Stimulated activated CD4-positive, alpha-beta T cell treated with anti-CD3 and anti-CD28 coated beads, TNF-alpha, amount 100 ng/mL, for 48 hours (primary cell): Measurements from ENCODE around the gene GBX2.
"Not testable (repeated sequence)": the region's sequence is repeated elsewhere in the genome, so short reads cannot be mapped to it uniquely, and the experiment has no call there.

Experiments
- DNase-seq, 3 donors: peaks; one replicate each; pipeline ENCODE4 v3.0.0-alpha.2; 2020; ENCODE audit warnings: low read depth in 3 of 3

The GBX2 gene

DNA sequence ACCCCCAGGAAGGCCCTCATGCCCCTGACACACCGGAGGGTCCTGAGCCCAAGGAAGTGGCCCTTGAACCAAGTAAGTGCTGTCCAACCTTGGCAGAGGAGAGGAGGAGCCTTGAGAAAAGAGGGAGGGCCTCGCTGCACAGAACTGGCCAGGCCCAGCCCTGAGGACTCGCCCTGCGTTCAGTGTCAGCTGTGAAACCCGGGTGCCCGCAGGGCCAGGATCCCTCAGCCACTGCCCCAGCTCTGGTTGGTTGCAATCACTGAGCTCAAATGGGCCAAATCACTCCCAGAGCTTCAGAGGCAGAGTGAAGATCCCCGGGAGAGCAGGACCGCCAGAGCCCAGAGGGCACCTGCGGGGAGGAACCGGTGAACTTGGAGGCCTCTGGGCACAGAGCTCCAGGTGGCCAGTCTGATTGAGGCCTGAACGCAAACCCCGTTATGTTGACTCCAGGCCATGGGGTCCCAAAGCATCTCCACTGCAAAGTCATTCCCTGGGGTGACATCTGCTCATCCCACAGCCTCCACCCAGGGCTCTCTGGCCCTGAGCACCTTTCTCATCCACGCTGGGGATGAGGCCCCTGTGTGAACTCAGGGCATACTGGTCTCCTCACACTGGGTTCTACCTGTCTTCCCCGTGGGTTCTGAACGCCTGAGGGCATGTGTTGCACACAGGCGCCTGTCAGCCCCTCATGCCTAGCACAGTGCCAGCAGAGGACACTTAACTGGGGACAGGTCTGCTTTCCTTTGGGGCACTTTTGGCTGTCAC is 11.9 kb downstream of the GBX2 start:
- no peak for DNase-seq

DNA sequence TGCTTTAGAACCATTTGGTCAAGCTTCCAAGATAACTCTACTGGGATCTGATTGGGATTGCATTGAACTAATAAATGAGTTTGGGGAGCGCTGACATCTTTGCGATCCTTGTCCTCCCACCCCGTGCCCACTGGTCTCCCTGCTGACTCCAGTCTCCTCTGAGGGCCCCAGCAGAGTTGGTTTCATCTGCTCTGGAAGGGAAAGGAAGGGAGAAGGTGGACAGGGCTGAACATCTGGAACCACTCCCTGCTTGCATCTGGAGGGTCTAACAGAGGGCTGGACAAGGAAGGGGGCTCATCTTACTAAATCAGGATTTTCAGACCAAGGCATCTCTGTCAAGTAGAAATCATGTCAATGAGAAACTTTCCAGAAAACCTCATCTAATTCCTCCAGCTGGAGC is 12.8 kb downstream of the GBX2 start:
- DNase-seq, result no peak

DNA sequence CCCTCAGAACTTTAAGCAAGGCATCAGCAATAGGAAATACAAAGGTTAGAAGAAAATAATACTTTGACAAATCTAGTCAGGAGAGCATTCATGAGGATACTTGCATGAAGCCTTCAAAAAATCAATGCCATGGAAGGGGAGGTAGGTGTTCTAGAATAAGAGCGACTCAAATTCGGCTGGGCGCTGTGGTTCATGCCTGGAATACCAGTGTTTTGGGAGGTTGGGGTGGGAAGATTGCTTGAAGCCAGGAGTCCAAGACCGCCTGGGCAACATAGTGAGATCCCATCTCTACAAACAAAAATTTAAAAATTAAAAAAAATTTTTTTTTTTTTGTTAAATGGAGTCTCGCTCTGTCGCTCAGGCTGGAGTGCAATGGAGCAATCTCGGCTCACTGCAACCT is 21.8 kb downstream of the GBX2 start:
- no peak for DNase-seq

DNA sequence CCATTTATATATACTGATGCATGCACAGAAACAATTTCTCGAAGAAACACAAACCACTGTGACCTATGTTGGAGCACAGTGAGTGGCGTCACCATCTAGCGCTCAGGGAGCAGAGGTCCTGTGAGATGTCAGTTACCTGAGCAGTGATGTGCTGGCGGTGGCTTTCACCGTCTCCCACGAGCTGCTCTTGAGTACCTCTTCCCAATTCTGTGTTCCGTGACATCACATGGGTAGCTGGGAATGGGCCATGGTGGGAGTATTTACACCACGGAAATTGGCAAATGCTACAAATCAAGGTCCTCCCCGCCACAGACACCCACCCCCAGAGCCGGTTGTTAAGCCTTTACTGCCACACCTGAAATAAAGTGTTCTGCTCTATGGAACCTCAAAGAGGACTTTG is 24.4 kb downstream of the GBX2 start:
- no peak for DNase-seq

DNA sequence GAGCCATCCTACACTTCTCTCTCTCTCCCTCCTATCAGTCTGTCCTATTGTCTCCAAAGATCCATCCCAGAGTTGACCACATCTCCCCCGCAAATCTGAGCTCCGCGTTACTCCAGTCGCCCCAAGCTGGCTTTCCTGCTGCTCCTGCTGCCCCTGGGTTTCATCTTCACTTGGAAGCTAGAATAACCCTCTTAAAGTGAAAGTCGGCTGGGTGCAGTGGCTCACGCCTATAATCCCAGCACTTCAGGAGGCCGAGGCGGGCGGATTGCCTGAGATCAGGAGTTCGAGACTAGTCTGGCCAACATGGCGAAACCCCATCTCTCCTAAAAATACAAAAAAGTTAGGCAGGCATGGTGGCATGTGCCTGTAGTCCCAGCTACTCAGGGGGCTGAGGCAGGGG is 26.6 kb downstream of the GBX2 start:
- DNase-seq, result not testable (repeated sequence)

DNA sequence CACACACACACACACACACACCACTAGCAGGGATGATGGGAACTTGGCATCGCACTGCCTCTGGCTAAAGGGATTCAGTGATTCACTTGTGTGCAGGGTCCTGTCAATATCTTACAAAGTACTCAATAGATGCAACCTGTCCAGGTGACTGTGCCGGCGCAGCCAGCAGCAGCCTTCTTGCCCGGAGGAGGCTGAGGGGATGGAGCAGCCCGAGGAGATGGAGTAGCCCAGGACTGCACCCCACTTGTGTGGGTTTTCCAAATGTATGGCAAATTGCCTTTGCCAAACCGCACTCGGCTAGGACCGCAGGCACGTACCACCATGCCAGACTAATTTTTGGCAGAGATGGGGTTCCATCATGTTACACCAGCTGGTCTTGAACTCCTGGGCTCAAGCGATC is 31.1 kb downstream of the GBX2 start:
- DNase-seq, result no peak

DNA sequence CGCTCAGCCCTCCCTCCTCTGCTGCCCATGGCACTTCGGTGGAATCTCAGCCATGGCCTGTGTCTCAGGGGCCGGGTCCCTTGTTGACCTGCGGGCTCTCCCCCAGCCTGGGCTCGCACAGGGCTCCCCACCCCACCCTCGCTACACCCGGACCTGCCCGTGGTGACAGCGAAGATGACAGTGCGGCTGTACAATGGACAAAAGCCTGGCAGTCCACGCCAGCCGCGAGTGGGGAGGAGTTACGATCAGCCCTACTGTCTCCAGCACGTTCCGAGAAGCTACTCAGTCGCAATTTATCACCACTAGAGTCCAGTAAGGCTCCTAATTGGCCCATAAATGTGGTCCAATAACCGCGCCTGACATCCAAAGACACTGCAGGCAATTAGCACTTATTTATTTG is 31.6 kb downstream of the GBX2 start:
- DNase-seq, result no peak

DNA sequence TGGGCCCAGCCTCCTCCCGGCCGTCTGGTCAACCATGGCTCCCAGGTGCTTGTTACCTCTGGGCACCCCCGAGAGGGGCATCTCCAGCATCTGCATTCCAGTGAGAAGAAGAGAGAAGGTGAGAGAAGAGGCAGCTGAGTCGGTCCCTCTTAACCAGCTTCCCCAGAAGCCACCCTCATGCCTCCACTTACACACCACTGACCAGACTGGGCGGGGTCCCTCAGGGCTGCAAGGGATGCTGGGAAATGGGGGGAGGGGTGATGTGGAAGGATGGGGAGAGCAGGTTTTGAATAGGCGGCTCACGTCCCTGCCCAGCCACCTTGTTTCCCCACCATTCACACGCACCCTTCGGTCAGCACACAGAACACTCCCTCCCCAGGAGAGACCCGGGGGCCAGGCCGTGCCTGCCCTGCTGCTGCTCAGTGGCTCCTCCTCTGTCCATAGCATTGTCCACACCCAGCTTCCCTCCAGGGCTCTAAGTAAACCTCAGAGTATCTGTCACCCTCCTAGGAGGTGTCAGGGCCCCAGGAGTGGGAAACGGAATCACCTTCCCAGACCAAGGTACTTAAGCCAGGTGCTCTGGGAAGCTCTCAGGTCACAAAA is 34.7 kb downstream of the GBX2 start:
- DNase-seq, result no peak

DNA sequence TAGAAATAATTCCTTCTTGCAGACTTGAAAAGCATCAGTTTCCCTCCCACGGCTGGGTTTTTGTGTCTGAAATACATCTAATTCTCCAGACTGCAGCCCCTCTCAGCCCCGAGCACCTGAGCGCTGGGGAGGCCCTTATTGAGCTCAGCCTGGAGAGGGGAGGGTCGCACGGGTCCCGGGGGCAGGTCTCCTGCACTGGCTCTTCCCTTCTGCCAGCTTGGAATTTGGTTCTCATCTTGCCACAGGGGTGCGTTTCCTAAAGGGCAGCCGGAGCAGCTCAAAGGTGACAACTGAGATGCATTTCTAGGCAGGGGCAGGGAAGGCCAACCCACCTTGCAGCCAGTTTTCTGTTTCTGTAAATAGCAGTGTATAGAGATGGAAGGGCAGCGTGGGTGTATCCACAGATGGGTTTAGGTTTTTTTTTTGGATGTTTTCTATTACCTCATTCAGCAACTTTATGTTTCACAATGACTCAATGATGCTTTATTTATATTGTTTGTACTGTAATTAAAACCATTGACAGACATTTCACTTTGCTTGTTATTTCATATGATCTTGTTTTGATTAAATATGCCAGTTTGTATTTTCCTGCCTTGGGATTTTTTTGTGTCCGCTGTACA is 37.0 kb downstream of the GBX2 start:
- no peak for DNase-seq

DNA sequence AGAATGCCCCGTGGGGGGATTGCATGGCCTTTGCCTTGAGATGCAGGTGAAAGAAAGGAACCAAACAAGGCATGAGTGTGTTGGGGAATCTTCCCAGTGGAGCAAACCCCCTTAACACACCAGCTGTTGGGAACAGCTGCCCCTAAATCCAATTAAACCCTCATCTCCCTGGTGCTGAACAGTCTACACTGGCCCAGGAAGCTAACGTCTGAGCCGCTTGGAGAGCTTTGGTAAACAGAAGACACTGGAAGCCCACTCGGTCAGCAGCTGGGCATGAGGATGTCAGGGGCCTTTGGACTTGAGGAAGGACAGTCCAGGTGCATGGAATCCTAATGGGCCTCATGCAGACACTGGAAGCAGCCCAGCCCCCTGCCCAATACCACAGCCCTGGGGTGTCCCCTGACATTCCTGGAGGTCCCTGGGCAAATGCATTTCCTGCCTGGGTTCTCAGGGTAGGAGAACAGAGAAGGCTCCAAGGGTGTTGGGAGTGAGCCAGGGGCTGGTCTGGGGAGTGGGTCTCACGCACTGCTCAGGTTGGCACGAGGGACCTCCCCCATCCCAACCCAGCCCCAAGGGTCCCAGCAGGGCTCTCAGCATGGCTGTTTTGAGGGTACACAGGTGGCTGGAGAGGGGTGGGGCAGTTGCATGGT is 37.7 kb downstream of the GBX2 start:
- DNase-seq, result no peak

DNA sequence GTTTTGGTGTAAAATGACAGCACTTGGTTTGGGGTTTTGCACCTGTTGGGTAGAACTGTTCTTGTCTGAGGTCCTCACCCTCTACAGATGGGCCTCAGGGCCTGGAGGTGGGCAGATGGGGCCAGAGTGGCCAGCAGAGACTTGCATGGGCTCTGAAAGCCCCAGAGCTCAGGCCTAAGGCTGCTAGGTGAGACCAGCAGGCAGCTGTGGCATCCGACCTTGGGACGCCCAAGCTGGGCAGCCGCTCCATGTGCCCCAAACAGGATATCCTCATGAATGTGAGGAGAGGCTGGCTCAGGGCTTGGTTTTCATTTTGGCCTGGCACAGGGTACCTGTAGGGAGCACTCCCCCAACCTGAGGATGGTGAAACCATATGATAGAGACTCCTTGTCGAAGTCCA is 38.3 kb downstream of the GBX2 start:
- DNase-seq, result no peak

DNA sequence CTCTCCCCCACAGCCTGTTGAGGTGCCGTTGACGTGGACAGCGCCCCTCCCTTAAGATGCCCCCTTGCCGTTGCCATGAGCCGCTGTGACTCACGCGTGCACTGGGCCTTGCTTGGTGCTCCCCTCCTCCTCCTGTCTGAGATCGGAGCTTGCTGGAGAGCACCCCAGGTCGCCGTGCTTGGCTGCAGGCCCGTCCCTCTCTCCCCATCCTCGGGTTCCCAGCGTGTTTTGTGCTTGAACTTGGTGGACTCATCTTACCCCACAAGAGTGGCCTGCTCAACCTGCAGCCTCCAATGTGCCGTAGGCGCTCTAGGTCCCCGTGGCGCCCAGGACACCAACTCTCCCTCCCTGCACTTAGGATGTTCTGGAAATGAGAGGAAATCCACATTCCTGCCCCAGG is 39.9 kb downstream of the GBX2 start:
- DNase-seq, result no peak

DNA sequence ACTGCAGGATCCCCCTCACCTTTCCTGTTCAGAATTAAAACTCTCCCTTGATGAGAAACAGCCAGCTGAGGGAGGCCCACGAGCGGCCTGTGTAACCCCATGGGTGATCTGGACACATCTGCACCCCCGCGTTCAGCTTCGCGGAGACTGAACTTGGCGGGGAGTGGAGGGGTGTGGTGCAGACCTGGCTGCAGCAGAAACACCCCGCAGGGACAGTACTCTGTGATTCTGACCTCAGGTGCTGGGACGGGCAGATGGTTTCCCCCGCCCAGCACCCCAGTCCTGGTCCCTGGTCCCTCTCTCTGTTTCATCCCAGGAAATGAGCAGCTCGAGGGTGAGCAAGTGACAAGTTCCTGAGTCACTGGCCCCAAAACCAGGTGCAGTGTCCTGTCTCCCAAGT is 41.2 kb downstream of the GBX2 start:
- DNase-seq, result no peak

DNA sequence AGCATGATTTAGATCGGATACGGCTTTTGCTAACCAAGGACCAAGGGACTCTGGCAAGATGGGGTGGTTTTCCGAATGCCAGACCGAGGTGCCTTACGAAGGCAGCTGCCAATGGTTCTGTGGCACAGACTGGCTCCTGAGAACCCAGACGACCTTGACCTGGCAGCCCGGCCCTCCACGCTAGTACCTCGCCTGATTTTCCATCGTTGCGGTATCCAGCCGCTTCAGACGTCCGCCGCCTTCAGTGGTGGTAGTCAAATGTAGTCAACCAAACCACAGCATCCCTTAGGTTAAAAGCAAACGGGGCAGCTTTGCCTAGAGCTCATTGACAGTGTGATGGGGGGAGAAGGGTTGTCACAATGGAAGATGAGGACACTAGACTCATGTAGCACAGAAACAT is 42.6 kb downstream of the GBX2 start:
- no peak for DNase-seq

DNA sequence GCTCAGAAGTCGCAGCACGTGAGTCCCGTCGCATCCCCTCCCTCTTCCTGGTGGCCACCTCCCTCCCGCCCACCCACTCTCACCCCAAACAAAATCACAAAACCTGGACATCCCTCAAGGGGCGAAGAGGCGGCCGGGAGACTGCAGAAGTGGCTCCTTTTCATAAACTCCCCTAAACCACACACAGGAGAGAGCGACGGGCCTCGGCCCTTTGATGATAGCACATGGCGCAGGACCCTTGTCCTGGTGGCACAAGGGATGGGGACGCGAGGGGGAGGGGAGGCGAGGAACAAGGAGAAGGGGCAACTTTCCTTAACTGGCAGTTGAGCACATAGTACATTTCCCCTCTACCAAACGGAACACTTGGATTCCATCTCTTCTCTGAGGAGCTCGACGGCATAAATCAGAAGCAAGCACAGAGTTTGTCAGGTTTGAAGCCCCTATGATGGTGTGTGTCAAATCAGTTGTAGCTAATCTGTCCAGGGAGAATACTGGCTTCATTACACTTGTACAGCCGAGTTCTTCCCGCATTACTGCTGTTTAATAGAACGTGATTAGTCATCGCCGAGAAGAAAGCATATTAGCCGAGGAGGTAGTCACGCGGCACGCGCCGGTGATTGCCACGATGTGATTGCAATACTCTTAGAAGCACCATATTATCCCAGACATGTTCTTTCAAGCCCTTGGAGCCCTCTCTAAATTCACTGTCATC is 43.8 kb downstream of the GBX2 start:
- DNase-seq, result no peak

DNA sequence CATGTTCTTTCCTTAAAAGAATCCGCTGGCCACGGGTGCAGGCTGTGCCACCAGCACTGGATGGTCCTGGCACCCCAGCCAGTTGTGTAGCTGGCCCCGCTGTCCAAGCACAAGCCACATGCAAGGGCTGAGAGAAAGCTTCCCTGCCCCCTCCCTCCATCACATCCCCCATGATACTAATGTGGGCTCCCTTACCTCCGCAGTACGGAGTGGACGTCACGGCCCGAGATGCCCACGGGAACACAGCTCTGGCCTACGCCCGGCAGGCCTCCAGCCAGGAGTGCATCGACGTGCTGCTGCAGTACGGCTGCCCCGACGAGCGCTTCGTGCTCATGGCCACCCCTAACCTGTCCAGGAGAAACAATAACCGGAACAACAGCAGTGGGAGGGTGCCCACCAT is 44.5 kb downstream of the GBX2 start:
- DNase-seq, result no peak

DNA sequence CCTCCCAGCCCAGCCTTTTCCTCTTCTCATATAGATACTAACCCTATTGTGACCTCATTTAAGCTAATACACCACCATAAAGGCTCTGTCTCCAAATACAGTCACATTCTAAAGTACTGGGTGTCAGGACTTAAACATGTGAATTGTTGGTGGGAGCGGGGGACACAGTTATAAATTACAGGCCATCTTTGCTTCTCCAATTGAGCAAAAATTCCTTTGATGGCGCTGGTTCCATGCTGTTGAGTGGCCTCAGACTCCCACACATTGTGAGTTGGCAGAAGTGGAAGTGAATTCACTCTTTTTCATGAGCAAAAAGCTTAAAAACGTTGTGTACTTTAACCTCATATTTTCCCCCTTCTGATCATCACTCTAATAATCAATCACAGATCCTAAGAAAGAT is 46.0 kb downstream of the GBX2 start:
- no peak for DNase-seq

DNA sequence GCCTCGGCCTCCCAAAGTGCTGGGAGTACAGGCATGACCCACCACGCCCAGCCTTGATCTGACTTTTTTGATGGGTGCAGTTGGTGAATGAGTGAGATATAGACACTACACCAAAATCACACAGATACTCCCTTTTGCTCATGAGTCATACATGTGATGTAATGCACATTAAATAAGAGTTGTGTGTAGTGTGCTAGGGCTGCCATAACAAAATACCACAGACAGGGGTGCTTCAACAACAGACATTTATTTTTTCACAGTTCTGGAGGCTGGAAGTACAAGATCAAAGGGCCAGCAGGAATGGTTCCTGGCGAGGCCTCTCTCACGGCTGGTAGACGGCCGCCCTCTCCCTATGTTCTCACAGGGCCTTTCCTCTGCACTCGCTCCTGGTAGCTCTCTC is 46.6 kb downstream of the GBX2 start:
- no peak for DNase-seq

DNA sequence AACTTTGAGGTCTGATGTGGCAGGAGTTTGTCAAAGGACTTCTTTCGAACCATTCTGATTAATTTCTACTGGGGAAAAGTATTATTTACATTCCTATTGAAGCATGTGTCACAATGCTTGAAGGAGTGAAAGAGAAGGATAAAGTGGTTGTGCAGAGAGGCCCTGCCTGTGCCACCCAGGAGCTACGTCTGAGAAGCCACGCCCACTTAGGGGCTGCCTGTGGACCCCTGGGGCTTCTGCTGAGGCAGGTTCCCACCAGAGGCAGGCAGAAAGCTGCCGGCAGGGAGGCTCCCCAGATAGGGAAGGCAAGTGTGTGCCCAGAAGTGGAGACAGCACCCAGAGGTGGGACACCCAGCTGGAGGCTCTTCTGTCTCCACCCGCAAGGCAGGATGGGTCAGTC is 47.4 kb downstream of the GBX2 start:
- DNase-seq, result no peak

DNA sequence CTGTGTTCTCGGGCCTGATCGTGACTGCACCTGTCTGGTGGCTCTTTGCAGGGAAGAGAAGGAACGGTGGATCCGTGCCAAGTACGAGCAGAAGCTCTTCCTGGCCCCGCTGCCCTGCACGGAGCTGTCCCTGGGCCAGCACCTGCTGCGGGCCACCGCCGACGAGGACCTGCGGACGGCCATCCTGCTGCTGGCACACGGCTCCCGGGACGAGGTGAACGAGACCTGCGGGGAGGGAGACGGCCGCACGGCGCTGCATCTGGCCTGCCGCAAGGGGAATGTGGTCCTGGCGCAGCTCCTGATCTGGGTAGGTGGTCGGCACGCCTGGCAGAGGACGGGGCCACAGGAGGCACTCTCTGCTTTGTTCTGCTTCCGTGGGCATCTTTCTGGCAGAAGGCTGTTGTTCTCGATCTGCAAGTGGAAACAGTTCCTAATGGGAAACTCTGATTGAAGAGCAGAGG is 48.0 kb downstream of the GBX2 start:
- DNase-seq, result no peak

DNA sequence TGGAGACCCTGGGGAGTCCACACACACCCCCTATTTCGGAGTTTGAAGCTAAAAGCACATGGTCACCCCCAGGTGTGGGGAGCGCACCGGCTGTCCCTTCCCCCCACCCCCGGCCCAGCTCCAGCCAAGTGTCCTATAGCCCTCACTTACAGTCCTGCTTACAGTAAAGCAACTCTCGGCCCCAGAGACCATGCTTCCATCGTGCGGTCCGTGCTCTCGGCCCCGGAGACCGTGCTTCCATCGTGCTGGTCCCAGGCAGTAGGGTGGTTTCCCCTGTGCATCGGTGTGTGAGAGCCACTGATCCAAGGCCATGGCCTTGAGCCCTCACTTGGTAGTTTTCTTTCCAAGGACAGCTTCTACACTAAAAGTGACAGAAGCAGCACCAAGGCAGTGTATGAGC is 48.7 kb downstream of the GBX2 start:
- DNase-seq, result no peak

DNA sequence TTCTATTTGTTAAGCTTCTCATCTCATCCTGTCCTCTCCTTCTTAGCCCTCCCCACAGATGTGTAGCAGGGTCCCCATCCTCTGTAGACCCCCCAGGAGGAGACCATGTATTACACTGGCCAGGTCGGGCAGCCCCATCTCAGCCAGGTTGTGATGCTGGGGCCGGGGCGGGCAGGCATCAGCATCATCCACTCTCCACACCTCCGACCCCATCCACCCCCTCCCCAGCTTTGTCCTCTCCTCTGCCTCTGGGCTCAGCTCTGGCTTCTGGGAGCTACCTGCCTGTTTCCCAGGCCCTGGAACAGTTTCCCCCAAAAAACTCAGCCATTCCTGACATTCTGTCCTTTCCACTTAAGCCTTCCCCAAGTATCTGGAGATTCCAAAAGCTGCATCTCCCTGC is 49.2 kb downstream of the GBX2 start:
- DNase-seq, result no peak
